Liver (tissue), 9 donors: ENCODE measurements around the gene ADAMTS3. TPM values are rescaled to one million over a fixed set of nuclear protein-coding genes. Genes with fewer than 3 reads are reported as not detected.

ENCODE experiments used
- DNase-seq: peaks from one replicate; pipeline ENCODE4 v3.0.0-alpha.2; 2017; ENCODE audit warnings: low spot score
- H3K27ac ChIP-seq, 2 donors: one replicate each; pipeline ENCODE4 v1.7.0; 2013; ENCODE audit warnings: inconsistent platforms in 2 of 2, low read length in 2 of 2, control low read depth in 1 of 2, low read depth in 1 of 2, mild to moderate bottlenecking in 1 of 2
- H3K27me3 ChIP-seq, 4 donors: one replicate each; pipeline versions ENCODE4 v1.6.1 to v1.7.0; 2013; ENCODE audit warnings: low read length in 3 of 4, inconsistent platforms in 1 of 4, mild to moderate bottlenecking in 1 of 4, moderate library complexity in 1 of 4; ENCODE audit not compliant: control insufficient read depth in 4 of 4, insufficient read depth in 4 of 4
- H3K36me3 ChIP-seq, 4 donors: one replicate each; pipeline versions ENCODE4 v1.6.1 to v1.7.0; 2013; ENCODE audit warnings: low read length in 3 of 4, mild to moderate bottlenecking in 3 of 4, low read depth in 1 of 4, moderate library complexity in 1 of 4; ENCODE audit not compliant: control insufficient read depth in 4 of 4, insufficient read depth in 3 of 4
- H3K4me1 ChIP-seq, 4 donors: one replicate each; pipeline versions ENCODE4 v1.6.1 to v1.7.0; 2013; ENCODE audit warnings: low read length in 3 of 4, mild to moderate bottlenecking in 3 of 4, moderate library complexity in 1 of 4; ENCODE audit not compliant: control insufficient read depth in 4 of 4, insufficient read depth in 4 of 4
- H3K4me3 ChIP-seq, 3 donors: one replicate each; pipeline versions ENCODE4 v1.6.1 to v1.7.0; 2013; ENCODE audit warnings: low read length in 3 of 3, control low read depth in 1 of 3, low read depth in 1 of 3, mild to moderate bottlenecking in 1 of 3
- H3K9ac ChIP-seq, 2 donors: one replicate each; pipeline ENCODE4 v1.7.0; 2013; ENCODE audit warnings: low read length in 2 of 2, mild to moderate bottlenecking in 2 of 2, moderate library complexity in 2 of 2, control low read depth in 1 of 2, low read depth in 1 of 2
- H3K9me3 ChIP-seq, 4 donors: one replicate each; pipeline versions ENCODE4 v1.6.1 to v1.7.0; 2013; ENCODE audit warnings: low read length in 3 of 4; ENCODE audit not compliant: control insufficient read depth in 4 of 4
- ATF3 ChIP-seq: IDR thresholded peaks from 2 replicates; pipeline ENCODE4 v1.6.1; 2016; ENCODE audit warnings: antibody characterized with exemption
- CTCF ChIP-seq: fragments of 150-350 bp; IDR thresholded peaks from 2 replicates; pipeline ENCODE4 v1.5.1; 2017; ENCODE audit warnings: improper control_type of control experiment, low read depth, low read length; ENCODE audit not compliant: missing input control
- EGR1 ChIP-seq, 2 donors: IDR thresholded peaks; 2 replicates each; pipeline ENCODE4 v1.6.1; 2016 to 2018; ENCODE audit warnings: antibody characterized with exemption in 2 of 2, low read depth in 2 of 2
- FOXA1 ChIP-seq: IDR thresholded peaks from 2 replicates; pipeline ENCODE4 v1.6.1; 2016; ENCODE audit warnings: antibody characterized with exemption
- FOXA2 ChIP-seq: IDR thresholded peaks from 2 replicates; pipeline ENCODE4 v1.6.1; 2016; ENCODE audit warnings: antibody characterized with exemption
- GABPA ChIP-seq, 2 donors: IDR thresholded peaks in 1 of 2; conservative IDR thresholded peaks in 1 of 2; 2 replicates each; pipeline ENCODE4 v1.6.1; 2016; ENCODE audit warnings: antibody characterized with exemption in 2 of 2, mild to moderate bottlenecking in 1 of 2, moderate library complexity in 1 of 2
- HNF4A ChIP-seq, 2 donors: conservative IDR thresholded peaks; 2 replicates each; pipeline ENCODE4 v1.6.1; 2016; ENCODE audit warnings: antibody characterized with exemption in 2 of 2, mild to moderate bottlenecking in 2 of 2
- HNF4G ChIP-seq: IDR thresholded peaks from 2 replicates; pipeline ENCODE4 v1.6.1; 2016; ENCODE audit warnings: antibody characterized with exemption
- JUND ChIP-seq, 2 donors: IDR thresholded peaks; 2 replicates each; pipeline ENCODE4 v1.6.1; 2016; ENCODE audit warnings: antibody characterized with exemption in 2 of 2
- MAX ChIP-seq: IDR thresholded peaks from 2 replicates; pipeline ENCODE4 v1.6.1; 2016; ENCODE audit warnings: antibody characterized with exemption
- NR2F2 ChIP-seq: IDR thresholded peaks from 2 replicates; pipeline ENCODE4 v1.6.1; 2016; ENCODE audit warnings: antibody characterized with exemption
- RAD21 ChIP-seq, 2 donors: IDR thresholded peaks; 2 replicates each; pipeline ENCODE4 v1.6.1; 2016; ENCODE audit warnings: antibody characterized with exemption in 2 of 2, mild to moderate bottlenecking in 2 of 2
- RXRA ChIP-seq, 2 donors: IDR thresholded peaks; 2 replicates each; pipeline ENCODE4 v1.6.1; 2017 to 2018; ENCODE audit warnings: antibody characterized with exemption in 2 of 2, mild to moderate bottlenecking in 1 of 2
- SP1 ChIP-seq: IDR thresholded peaks from 2 replicates; pipeline ENCODE4 v1.6.1; 2018; ENCODE audit warnings: antibody characterized with exemption, mild to moderate bottlenecking
- TAF1 ChIP-seq: conservative IDR thresholded peaks from 2 replicates; pipeline ENCODE4 v1.6.1; 2016; ENCODE audit warnings: antibody characterized with exemption, mild to moderate bottlenecking
- YY1 ChIP-seq: IDR thresholded peaks from 2 replicates; pipeline ENCODE4 v1.6.1; 2016; ENCODE audit warnings: antibody characterized with exemption, mild to moderate bottlenecking
- ZBTB33 ChIP-seq: IDR thresholded peaks from 2 replicates; pipeline ENCODE4 v1.6.1; 2016; ENCODE audit warnings: antibody characterized with exemption
- WGBS: extraction: QIAGEN DNeasy Blood & Tissue Kit; methylation state at CpG from one replicate; pipeline ENCODE4 v1.1.7; 2013; 5-methylcytosine and 5-hydroxymethylcytosine counted together
- polyA plus RNA-seq, 2 donors: library from polyadenylated mRNA; stranded (reverse) in 1 of 2; unstranded in 1 of 2; fragments of 200-250 nt in 1 of 2; fragments of >200 nt in 1 of 2; fragmentation: Nextera tagmentation in 1 of 2; extraction: Ambion mirVana in 1 of 2; gene quantifications; one replicate each; pipeline versions ENCODE4 v1.2.1 to v1.2.3, GENCODE V29; 2013 to 2015
- total RNA-seq, 2 donors: library from RNA; depleted of rRNA; stranded (reverse); fragments of >200 nt; gene quantifications; one replicate each; pipeline ENCODE4 v1.2.3, GENCODE V29; 2014
- TF ChIP-seq, protein P1 (sequence below): IDR thresholded peaks from 2 replicates; pipeline ENCODE4 v1.6.1; 2016; ENCODE audit warnings: antibody characterized with exemption, mild to moderate bottlenecking
- donor health status: healthy.
- donor health status: healthy.
- donor health status: healthy.
- donor health status: healthy.
- donor health status: healthy.

Gene ADAMTS3
- total and polyA plus RNA-seq, 4 donors: 0.12 to 1.9 (median 0.25) TPM; not detected in 1

GRCh38 chr4:72473434-72473900 lies 95.6 kb downstream of the ADAMTS3 start (continued):
- TF ChIP-seq CTCF: no peak
- TF ChIP-seq FOXA1: no peak

- Histone ChIP-seq H3K36me3 (no peaks in the 10 kb centered on the region), H3K9me3 (no peaks in the 10 kb centered on the region), H3K9ac (no peak overlapping the region), H3K4me3 (no peak overlapping the region), H3K4me1 (no peaks in the 10 kb centered on the region), H3K27me3 (no peaks in the 10 kb centered on the region), H3K27ac (no peak overlapping the region)
- TF ChIP-seq JUND (IDR thresholded peaks at IDR 0.05) (no peak), FOXA1 (no peak), FOXA2 (no peak), ZBTB33 (no peak), TAF1 (no peak), CTCF (no peak), SP1 (no peak), HNF4G (no peak), NR2F2 (no peak), HNF4A (conservative IDR thresholded peaks at IDR 0.05) (no peak), ATF3 (no peak), GABPA (IDR thresholded peaks at IDR 0.05 in 1 of 2, conservative IDR thresholded peaks at IDR 0.05 in 1 of 2) (no peak), RAD21 (IDR thresholded peaks at IDR 0.05) (no peak), MAX (no peak), EGR1 (IDR thresholded peaks at IDR 0.05; ENCODE audit: low read depth in 2 of 2) (no peak), RXRA (IDR thresholded peaks at IDR 0.05) (no peak), YY1 (no peak)
- TF ChIP-seq, protein P1, sequence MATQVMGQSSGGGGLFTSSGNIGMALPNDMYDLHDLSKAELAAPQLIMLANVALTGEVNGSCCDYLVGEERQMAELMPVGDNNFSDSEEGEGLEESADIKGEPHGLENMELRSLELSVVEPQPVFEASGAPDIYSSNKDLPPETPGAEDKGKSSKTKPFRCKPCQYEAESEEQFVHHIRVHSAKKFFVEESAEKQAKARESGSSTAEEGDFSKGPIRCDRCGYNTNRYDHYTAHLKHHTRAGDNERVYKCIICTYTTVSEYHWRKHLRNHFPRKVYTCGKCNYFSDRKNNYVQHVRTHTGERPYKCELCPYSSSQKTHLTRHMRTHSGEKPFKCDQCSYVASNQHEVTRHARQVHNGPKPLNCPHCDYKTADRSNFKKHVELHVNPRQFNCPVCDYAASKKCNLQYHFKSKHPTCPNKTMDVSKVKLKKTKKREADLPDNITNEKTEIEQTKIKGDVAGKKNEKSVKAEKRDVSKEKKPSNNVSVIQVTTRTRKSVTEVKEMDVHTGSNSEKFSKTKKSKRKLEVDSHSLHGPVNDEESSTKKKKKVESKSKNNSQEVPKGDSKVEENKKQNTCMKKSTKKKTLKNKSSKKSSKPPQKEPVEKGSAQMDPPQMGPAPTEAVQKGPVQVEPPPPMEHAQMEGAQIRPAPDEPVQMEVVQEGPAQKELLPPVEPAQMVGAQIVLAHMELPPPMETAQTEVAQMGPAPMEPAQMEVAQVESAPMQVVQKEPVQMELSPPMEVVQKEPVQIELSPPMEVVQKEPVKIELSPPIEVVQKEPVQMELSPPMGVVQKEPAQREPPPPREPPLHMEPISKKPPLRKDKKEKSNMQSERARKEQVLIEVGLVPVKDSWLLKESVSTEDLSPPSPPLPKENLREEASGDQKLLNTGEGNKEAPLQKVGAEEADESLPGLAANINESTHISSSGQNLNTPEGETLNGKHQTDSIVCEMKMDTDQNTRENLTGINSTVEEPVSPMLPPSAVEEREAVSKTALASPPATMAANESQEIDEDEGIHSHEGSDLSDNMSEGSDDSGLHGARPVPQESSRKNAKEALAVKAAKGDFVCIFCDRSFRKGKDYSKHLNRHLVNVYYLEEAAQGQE: no peak
- 82% methylated on average over 2 of the region's 2 CpGs for WGBS
- no peak for DNase-seq
These were observed 97.2 kb downstream of the ADAMTS3 start for GRCh38 chr4:72471816-72472215.
